K562 (cell line): Measurements from ENCODE around the gene MPPED1.

Source experiments
- ATF2 ChIP-seq: sonication (generic); formaldehyde crosslinking; IDR thresholded peaks from 2 replicates; pipeline ENCODE4 v1.8.1; 2022; ENCODE audit warnings: missing genetic modification reagents
- CREB1 ChIP-seq, 2 experiments: sonication (generic) in 1 of 2; formaldehyde crosslinking in 1 of 2; IDR thresholded peaks; 2 replicates each; pipeline versions ENCODE4 v1.6.1 to v1.8.0; 2012 to 2022; ENCODE audit warnings: inconsistent platforms in 1 of 2, mild to moderate bottlenecking in 1 of 2, missing genetic modification reagents in 1 of 2, moderate library complexity in 1 of 2
- CUX1 ChIP-seq: fragments of 200-800 bp; sonication (Bioruptor generic); IDR thresholded peaks from 2 replicates; pipeline ENCODE4 v1.6.1; 2016; ENCODE audit warnings: missing genetic modification characterization, missing compliant biosample characterization
- MAZ ChIP-seq, 2 experiments: fragments of 450-650 bp in 1 of 2; sonication (generic) in 1 of 2; formaldehyde crosslinking; IDR thresholded peaks in 1 of 2; conservative IDR thresholded peaks in 1 of 2; 2 replicates each; pipeline versions ENCODE4 v1.4.0 to v1.5.0; 2020; ENCODE audit warnings: mild to moderate bottlenecking in 1 of 2, missing genetic modification reagents in 1 of 2
- MXI1 ChIP-seq: IDR thresholded peaks from 2 replicates; pipeline ENCODE4 v1.6.1; 2011; ENCODE audit warnings: low read depth, mild to moderate bottlenecking, improper control_type of control experiment, low read length
- NR4A1 ChIP-seq, 2 experiments: fragments of 250-450 bp in 1 of 2; fragments of 450-650 bp in 1 of 2; sonication (Bioruptor Pico) in 1 of 2; IDR thresholded peaks; 2 replicates each; pipeline versions ENCODE4 v1.4.0 to v1.6.1; 2016 to 2020; ENCODE audit warnings: mild to moderate bottlenecking in 2 of 2, missing compliant biosample characterization in 1 of 2, missing genetic modification characterization in 1 of 2, moderate library complexity in 1 of 2
- NRF1 ChIP-seq, 2 experiments: fragments of 450-650 bp; IDR thresholded peaks in 1 of 2; conservative IDR thresholded peaks in 1 of 2; 2 replicates each; pipeline ENCODE4 v1.6.1; 2014; ENCODE audit warnings: mild to moderate bottlenecking in 2 of 2
- POLR2AphosphoS5 ChIP-seq: IDR thresholded peaks from 2 replicates; pipeline ENCODE4 v1.6.1; 2011; ENCODE audit warnings: mild to moderate bottlenecking, low read depth, low read length, moderate library complexity; ENCODE audit not compliant: control insufficient read depth, insufficient read depth
- RFX7 ChIP-seq: fragments of 250-450 bp; sonication (Bioruptor Pico); IDR thresholded peaks from 2 replicates; pipeline ENCODE4 v1.5.1; 2021; ENCODE audit warnings: mild to moderate bottlenecking

DNA sequence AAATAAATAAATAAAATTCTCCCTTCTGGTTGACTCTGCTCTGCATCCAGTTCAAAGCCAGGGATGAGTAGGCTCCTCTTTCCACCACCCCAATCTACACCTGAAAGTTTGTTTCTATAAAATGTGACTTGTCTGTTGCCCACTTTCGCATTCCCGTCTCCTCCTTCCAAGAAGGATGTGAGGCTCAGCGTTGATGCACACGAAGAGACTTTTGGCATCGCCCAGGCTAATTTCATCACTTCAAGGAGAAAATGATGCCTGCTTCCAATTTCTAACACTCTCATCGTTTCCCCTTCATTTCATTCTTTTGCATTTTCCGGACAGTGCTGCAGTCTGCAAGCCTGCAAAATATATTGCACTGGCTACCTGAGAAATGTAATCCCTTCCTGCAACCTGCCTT lies 3.9 kb downstream of the MPPED1 start:
- no peak for TF ChIP-seq MAZ (CRISPR knock-in tag; conservative IDR thresholded peaks at IDR 0.05 in 1 of 2, IDR thresholded peaks at IDR 0.05 in 1 of 2)
- TF ChIP-seq NRF1 (conservative IDR thresholded peaks at IDR 0.05 in 1 of 2, IDR thresholded peaks at IDR 0.05 in 1 of 2), result no peak
- no peak for TF ChIP-seq POLR2AphosphoS5
- TF ChIP-seq NR4A1 (CRISPR knock-in tag; IDR thresholded peaks at IDR 0.05), result no peak
- TF ChIP-seq NR4A1 (tag; IDR thresholded peaks at IDR 0.05), result no peak
- no peak for TF ChIP-seq CREB1 (IDR thresholded peaks at IDR 0.05)
- no peak for TF ChIP-seq CREB1 (CRISPR knock-in tag; IDR thresholded peaks at IDR 0.05)
- TF ChIP-seq ATF2 (CRISPR knock-in tag), result no peak
- TF ChIP-seq CUX1 (CRISPR knock-in tag), result no peak
- TF ChIP-seq MXI1, result no peak
- no peak for TF ChIP-seq RFX7 (CRISPR knock-in tag)
